Naive thymus-derived CD4-positive, alpha-beta T cell (primary cell): ENCODE measurements around the gene BCL11B. TPM values are rescaled to one million over a fixed set of nuclear protein-coding genes. Genes with fewer than 3 reads are reported as not detected.

ENCODE experiments used
- ATAC-seq: fragments of 150-1000 bp; cut with Tn5 transposase; 2 replicates; pipeline ENCODE4 v1.10.0; 2021; ENCODE audit warnings: mild to moderate bottlenecking, moderate library complexity
- CTCF ChIA-PET: fragments of 350-600 bp; sonication (Branson Sonifier 250); formaldehyde crosslinking; loops from one replicate; lab custom pipeline; 2021; ENCODE audit warnings: antibody characterized with exemption; lab: Charles Lee
- POLR2A ChIA-PET: fragments of 350-600 bp; sonication (Branson Sonifier 250); formaldehyde crosslinking; loops from one replicate; lab custom pipeline; 2021; ENCODE audit warnings: antibody characterized with exemption, inconsistent platforms; lab: Charles Lee
- DNase-seq, 9 donors: peaks; one replicate each; pipeline versions ENCODE4 v3.0.0 to v3.0.0-alpha.2; 2020 to 2022; ENCODE audit warnings: mixed read lengths in 1 of 9
- H3K27ac ChIP-seq: one replicate; pipeline ENCODE4 v1.7.0; 2013; ENCODE audit warnings: mild to moderate bottlenecking, low read depth, low read length, moderate library complexity
- H3K27me3 ChIP-seq, 2 donors: one replicate each; pipeline ENCODE4 v1.7.0; 2013; ENCODE audit warnings: low read length in 2 of 2, mild to moderate bottlenecking in 2 of 2, moderate library complexity in 2 of 2; ENCODE audit not compliant: control insufficient read depth in 2 of 2, insufficient read depth in 2 of 2
- H3K36me3 ChIP-seq, 3 experiments: 1 replicate in 2 of 3; 2 replicates in 1 of 3; pipeline ENCODE4 v1.7.0; 2013; ENCODE audit warnings: low read length in 3 of 3, mild to moderate bottlenecking in 3 of 3, moderate library complexity in 1 of 3; ENCODE audit not compliant: insufficient read depth in 3 of 3, control insufficient read depth in 2 of 3
- H3K4me1 ChIP-seq, 2 donors: one replicate each; pipeline ENCODE4 v1.7.0; 2013; ENCODE audit warnings: low read length in 2 of 2, mild to moderate bottlenecking in 2 of 2, moderate library complexity in 1 of 2; ENCODE audit not compliant: control insufficient read depth in 2 of 2, insufficient read depth in 2 of 2
- H3K4me3 ChIP-seq: 2 replicates; pipeline ENCODE4 v1.7.0; 2013; ENCODE audit warnings: mild to moderate bottlenecking, low read length
- H3K9me3 ChIP-seq, 3 experiments: 1 replicate in 2 of 3; 2 replicates in 1 of 3; pipeline ENCODE4 v1.7.0; 2013; ENCODE audit warnings: low read length in 3 of 3; ENCODE audit not compliant: control insufficient read depth in 2 of 3
- H3K27ac Mint-ChIP-seq, 9 donors: one replicate each; pipeline ENCODE4 v1.8.0; 2020 to 2022; ENCODE audit warnings: mixed read lengths in 9 of 9, mild to moderate bottlenecking in 8 of 9, moderate library complexity in 5 of 9, inconsistent platforms in 2 of 9
- H3K27me3 Mint-ChIP-seq, 5 donors: one replicate each; pipeline ENCODE4 v1.8.0; 2021 to 2022; ENCODE audit warnings: mixed read lengths in 5 of 5, mild to moderate bottlenecking in 1 of 5
- H3K36me3 Mint-ChIP-seq, 5 donors: one replicate each; pipeline ENCODE4 v1.8.0; 2020 to 2022; ENCODE audit warnings: mixed read lengths in 5 of 5, mild to moderate bottlenecking in 3 of 5, inconsistent platforms in 1 of 5
- H3K4me1 Mint-ChIP-seq, 7 donors: one replicate each; pipeline ENCODE4 v1.8.0; 2020 to 2022; ENCODE audit warnings: mixed read lengths in 7 of 7, mild to moderate bottlenecking in 3 of 7, inconsistent platforms in 1 of 7
- H3K4me3 Mint-ChIP-seq, 10 donors: one replicate each; pipeline ENCODE4 v1.8.0; 2020 to 2022; ENCODE audit warnings: mild to moderate bottlenecking in 10 of 10, mixed read lengths in 10 of 10, moderate library complexity in 6 of 10, inconsistent platforms in 2 of 10
- H3K9me3 Mint-ChIP-seq, 11 donors: one replicate each; pipeline ENCODE4 v1.8.0; 2020 to 2022; ENCODE audit warnings: mixed read lengths in 11 of 11, mild to moderate bottlenecking in 4 of 11, inconsistent platforms in 1 of 11, moderate library complexity in 1 of 11
- intact Hi-C, 2 donors: fragments of 100-400 bp; cut with micrococcal nuclease; formaldehyde crosslinking; loops; one replicate each; pipeline ENCODE4 v1.15.1; 2023
- polyA plus RNA-seq, 2 donors: library from polyadenylated mRNA; unstranded; fragments of 300-500 nt; fragmentation: Illumina TruSeq; gene quantifications; one replicate each; pipeline ENCODE4 v1.2.3, GENCODE V29; 2021
- total RNA-seq, 6 experiments: library from RNA in 5 of 6; stranded (reverse) in 5 of 6; gene quantifications; 1 replicate in 5 of 6; 2 replicates in 1 of 6; pipeline ENCODE4 v1.2.3 and lab custom pipeline; 2021 to 2026

The BCL11B gene
- total and polyA plus RNA-seq, 7 experiments from 2014 or later, result 10.9 to 269 (median 145) TPM

GRCh38 chr14:99177046-99177655, 94.8 kb downstream of the BCL11B start:
- Mint-ChIP-seq H3K36me3 (peaks cover 0 to 71% (median 48%) of the 10 kb centered on the region in 5 donors), H3K27me3 (no peaks in the 10 kb centered on the region), H3K9me3 (peaks cover 0 to 25% (median 4%) of the 10 kb centered on the region in 11 donors), H3K4me3 (peak overlapping the region in 8 of 10 donors; percentile 13 to 94 (median 40)), H3K4me1 (peaks cover 31 to 79% (median 64%) of the 10 kb centered on the region in 7 donors), H3K27ac (peak overlapping the region; percentile 49 to 100 (median 94))
- Histone ChIP-seq H3K27me3 (no peaks in the 10 kb centered on the region), H3K4me3 (no peak overlapping the region), H3K9me3 (no peaks in the 10 kb centered on the region), H3K27ac (peak overlapping the region; percentile 85), H3K36me3 (peaks cover 4 to 58% (median 32%) of the 10 kb centered on the region in 3 experiments), H3K4me1 (peaks cover 28 to 47% of the 10 kb centered on the region in 2 donors)
- DNase-seq (no peak), ATAC-seq (no peak)
- intact Hi-C loops, result no loop called here
- ChIA-PET POLR2A (interaction anchor here (0.6 to 69.0 kb wide), 5 partner anchors 12 to 640 kb away, joined by 3 to 2458 read pairs (median 3); no protein-coding TSS in a partner anchor), CTCF (interaction anchor here (1.5 kb wide), 1 partner anchor 15 kb away, joined by 3 read pairs; no protein-coding TSS in a partner anchor)

- Histone ChIP-seq H3K36me3 (peaks cover 4 to 55% (median 31%) of the 10 kb centered on the region in 3 experiments), H3K27ac (no peak overlapping the region), H3K27me3 (no peaks in the 10 kb centered on the region), H3K9me3 (no peaks in the 10 kb centered on the region), H3K4me1 (peaks cover 21 to 39% of the 10 kb centered on the region in 2 donors), H3K4me3 (no peak overlapping the region)
- no peak for DNase-seq
- H3K4me1 Mint-ChIP-seq, result peaks cover 26 to 78% (median 64%) of the 10 kb centered on the region in 7 donors
- CTCF ChIA-PET, result no interaction called here
- POLR2A ChIA-PET, result interaction anchor here (0.6 to 69.0 kb wide), 3 partner anchors 11 to 454 kb away, joined by 3 to 2458 read pairs (median 3); no protein-coding TSS in a partner anchor
- H3K36me3 Mint-ChIP-seq, result peaks cover 2 to 72% (median 54%) of the 10 kb centered on the region in 5 donors
- intact Hi-C loops, result no loop called here
- H3K4me3 Mint-ChIP-seq, result peak overlapping the region in 4 of 10 donors; percentile 23 to 94 (median 55)
- peak overlapping the region; percentile 23 to 100 (median 94) for H3K27ac Mint-ChIP-seq
- H3K9me3 Mint-ChIP-seq, result peaks cover 0 to 25% (median 4%) of the 10 kb centered on the region in 11 donors
- H3K27me3 Mint-ChIP-seq, result no peaks in the 10 kb centered on the region
- no peak for ATAC-seq
Measured at GRCh38 chr14:99176156-99176945, 95.6 kb downstream of the BCL11B start.

- Mint-ChIP-seq H3K9me3 (peaks cover 0 to 25% (median 4%) of the 10 kb centered on the region in 11 donors), H3K27ac (peak overlapping the region in 3 of 9 donors; percentile 26 to 99 (median 65)), H3K36me3 (peaks cover 4 to 80% (median 62%) of the 10 kb centered on the region in 5 donors), H3K4me1 (peaks cover 23 to 78% (median 64%) of the 10 kb centered on the region in 7 donors), H3K4me3 (peak overlapping the region in 1 of 10 donors; percentile 13), H3K27me3 (no peaks in the 10 kb centered on the region)
- Histone ChIP-seq H3K4me1 (peaks cover 13 to 31% of the 10 kb centered on the region in 2 donors), H3K4me3 (no peak overlapping the region), H3K27ac (no peak overlapping the region), H3K9me3 (no peaks in the 10 kb centered on the region), H3K36me3 (peaks cover 7 to 61% (median 37%) of the 10 kb centered on the region in 3 experiments), H3K27me3 (no peaks in the 10 kb centered on the region)
- ChIA-PET POLR2A (interaction anchor here (69.0 kb wide), 1 partner anchor 57 kb away, joined by 2458 read pairs; no protein-coding TSS in a partner anchor), CTCF (no interaction called here)
- intact Hi-C loops, result no loop called here
- ATAC-seq (no peak), DNase-seq (no peak)
Measured at GRCh38 chr14:99175331-99176155, 96.5 kb downstream of the BCL11B start.

- Mint-ChIP-seq H3K9me3 (peaks cover 0 to 25% (median 4%) of the 10 kb centered on the region in 11 donors), H3K27me3 (no peaks in the 10 kb centered on the region), H3K36me3 (peaks cover 4 to 79% (median 62%) of the 10 kb centered on the region in 5 donors), H3K27ac (no peak overlapping the region), H3K4me1 (peaks cover 17 to 74% (median 60%) of the 10 kb centered on the region in 7 donors), H3K4me3 (no peak overlapping the region)
- peaks cover 6 to 24% of the 10 kb centered on the region in 2 donors for H3K4me1 ChIP-seq
- no peak overlapping the region for H3K4me3 ChIP-seq
- H3K27ac ChIP-seq, result no peak overlapping the region
- DNase-seq (no peak), ATAC-seq (no peak)
- intact Hi-C loops, result no loop called here
- ChIA-PET POLR2A (interaction anchor here (0.6 to 69.0 kb wide), 2 partner anchors 57 to 128 kb away, joined by 3 to 2458 read pairs; no protein-coding TSS in a partner anchor), CTCF (no interaction called here)
- no peaks in the 10 kb centered on the region for H3K27me3 ChIP-seq
- H3K36me3 ChIP-seq, result peaks cover 8 to 65% (median 37%) of the 10 kb centered on the region in 3 experiments
- no peaks in the 10 kb centered on the region for H3K9me3 ChIP-seq
Measured at GRCh38 chr14:99174770-99175319, 97.2 kb downstream of the BCL11B start.

- CTCF ChIA-PET, result interaction anchor here (0.5 kb wide), 1 partner anchor 67 kb away, joined by 3 read pairs; no protein-coding TSS in a partner anchor
- DNase-seq, result no peak
- H3K4me1 Mint-ChIP-seq, result peaks cover 12 to 73% (median 55%) of the 10 kb centered on the region in 7 donors
Measured at GRCh38 chr14:99174081-99174769, 97.8 kb downstream of the BCL11B start.

More at GRCh38 chr14:99174081-99174769, 97.8 kb downstream of the BCL11B start:
- Mint-ChIP-seq H3K27me3 (no peaks in the 10 kb centered on the region), H3K27ac (peak overlapping the region in 7 of 9 donors; percentile 43 to 86 (median 67)), H3K9me3 (peaks cover 0 to 25% (median 4%) of the 10 kb centered on the region in 11 donors), H3K36me3 (peaks cover 4 to 75% (median 62%) of the 10 kb centered on the region in 5 donors), H3K4me3 (peak overlapping the region in 3 of 10 donors; percentile 32 to 53 (median 42))
- Histone ChIP-seq H3K9me3 (no peaks in the 10 kb centered on the region), H3K27me3 (no peaks in the 10 kb centered on the region), H3K4me3 (no peak overlapping the region), H3K27ac (no peak overlapping the region), H3K36me3 (peaks cover 8 to 65% (median 37%) of the 10 kb centered on the region in 3 experiments), H3K4me1 (peaks cover 5 to 18% of the 10 kb centered on the region in 2 donors)
- ATAC-seq, result no peak
- POLR2A ChIA-PET, result interaction anchor here (0.6 to 69.0 kb wide), 3 partner anchors 58 to 1175 kb away, joined by 3 to 2458 read pairs (median 3); no protein-coding TSS in a partner anchor
- intact Hi-C loops, result no loop called here
